T-helper 2 cell treated with Interferon-gamma antibody and Interleukin-4, amounts not matched to agents 100 ng/mL and 5 ng/mL, for 36 hours (primary cell): ENCODE measurements around the gene CD40LG. TPM values are rescaled to one million over a fixed set of nuclear protein-coding genes. Genes with fewer than 3 reads are reported as not detected.

Experiments used
- intact Hi-C: fragments of 100-400 bp; cut with micrococcal nuclease; formaldehyde crosslinking; loops from one replicate; pipeline ENCODE4 v1.15.1; 2023
- total RNA-seq: library from RNA; stranded (reverse); gene quantifications from 2 replicates; pipeline ENCODE4 v1.2.3, GENCODE V29; 2022

Gene CD40LG
- total RNA-seq, 1 donor from 2014 or later, result 157 TPM

DNA sequence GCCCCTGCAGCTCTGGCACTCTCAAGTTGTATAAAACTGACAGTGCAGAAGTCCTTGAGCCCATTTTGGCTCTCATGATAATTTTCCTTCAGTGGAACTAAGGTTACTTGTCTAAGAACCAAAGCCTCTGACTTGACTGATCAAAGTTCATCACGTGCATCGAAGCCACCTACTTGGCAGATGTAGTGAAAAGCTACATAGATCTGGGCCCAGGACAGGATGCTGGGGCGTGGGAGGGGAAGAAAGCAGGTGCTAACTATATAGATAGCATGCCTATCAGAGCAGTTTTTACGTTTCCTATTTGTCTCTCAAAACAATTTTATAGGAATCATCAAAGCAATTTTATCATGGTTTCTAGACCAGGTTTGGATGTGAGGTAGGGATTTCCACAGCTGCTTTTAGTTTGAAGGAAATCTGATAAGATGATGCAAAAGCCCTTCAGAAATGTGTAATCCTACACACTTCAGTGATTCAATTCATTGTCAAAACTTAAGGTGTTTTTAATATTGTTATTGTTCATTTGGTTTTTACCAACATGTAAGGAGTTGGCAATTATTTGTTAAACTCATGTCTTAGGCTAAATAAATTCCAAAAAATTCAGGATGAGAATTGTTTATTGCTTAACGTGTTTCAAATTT is 1.2 kb upstream of the CD40LG start:
- intact Hi-C loops, result loop anchor here (1.0 to 2.0 kb wide), 2 partner anchors 17 to 38 kb away; no protein-coding TSS in a partner anchor

DNA sequence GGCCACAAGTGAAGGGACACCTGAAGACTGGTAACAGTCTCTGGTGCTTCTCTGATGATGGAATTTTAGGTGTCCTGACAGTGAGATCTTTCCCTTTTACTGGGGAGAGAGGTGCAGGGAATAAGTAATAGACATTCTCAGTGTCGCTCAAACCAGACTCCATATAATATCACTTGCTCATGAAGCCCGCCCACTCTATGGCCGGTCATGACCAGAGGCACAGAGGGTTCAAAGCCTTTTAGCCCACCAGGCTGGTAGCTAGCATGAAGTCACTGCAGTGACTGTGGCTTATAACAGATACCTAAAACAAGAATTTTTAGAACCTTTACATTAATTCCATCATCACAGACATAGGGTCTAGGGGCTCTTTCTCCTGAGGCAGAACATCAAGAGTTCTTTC is 2.9 kb downstream of the CD40LG start:
- intact Hi-C loops, result no loop called here

DNA sequence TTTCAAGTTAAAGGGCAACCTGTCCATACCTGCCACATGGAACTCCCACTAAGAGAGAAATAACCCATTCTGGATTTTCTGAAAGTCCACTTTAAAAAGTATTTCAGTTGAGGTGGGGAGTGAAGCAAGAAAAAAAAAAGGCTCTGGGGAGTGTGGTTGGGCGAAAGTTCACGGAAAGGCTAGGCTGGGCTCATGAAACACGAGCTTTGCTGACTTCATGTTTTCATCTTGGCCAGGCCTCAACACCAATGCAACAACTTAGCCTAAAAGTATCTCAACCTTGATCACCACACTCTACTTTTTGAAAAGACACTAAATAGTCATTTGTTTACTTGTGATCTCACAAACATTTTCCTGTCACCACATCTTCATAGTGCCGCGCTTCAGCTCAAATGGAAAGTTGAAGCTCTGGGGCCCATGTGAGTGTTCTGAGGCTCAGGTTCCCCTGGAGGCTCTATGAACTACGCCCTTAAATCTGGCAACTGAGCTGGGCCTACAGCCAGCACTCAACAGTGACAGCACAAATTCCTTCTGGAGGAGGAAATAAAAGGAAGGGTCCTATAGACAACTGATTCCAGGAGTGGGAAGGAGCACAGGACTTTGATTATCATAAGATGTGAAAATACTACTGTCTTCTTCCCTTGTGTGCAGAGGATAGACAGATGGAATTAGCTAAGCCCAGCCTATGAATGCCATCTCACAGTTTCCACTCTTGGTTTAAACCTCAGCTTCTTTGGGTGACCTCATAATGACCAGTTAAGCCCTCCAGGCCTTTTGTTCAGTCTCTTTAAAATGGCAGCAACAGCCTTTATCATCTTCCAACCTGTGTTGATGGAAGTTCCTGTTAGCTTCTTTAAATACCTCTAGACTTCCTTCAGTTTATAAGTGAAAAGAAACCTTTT is 5.1 kb downstream of the CD40LG start:
- intact Hi-C loops, result loop anchor here (2.0 kb wide), 2 partner anchors 42 to 156 kb away; partner anchors contain the start of gene HTATSF1

DNA sequence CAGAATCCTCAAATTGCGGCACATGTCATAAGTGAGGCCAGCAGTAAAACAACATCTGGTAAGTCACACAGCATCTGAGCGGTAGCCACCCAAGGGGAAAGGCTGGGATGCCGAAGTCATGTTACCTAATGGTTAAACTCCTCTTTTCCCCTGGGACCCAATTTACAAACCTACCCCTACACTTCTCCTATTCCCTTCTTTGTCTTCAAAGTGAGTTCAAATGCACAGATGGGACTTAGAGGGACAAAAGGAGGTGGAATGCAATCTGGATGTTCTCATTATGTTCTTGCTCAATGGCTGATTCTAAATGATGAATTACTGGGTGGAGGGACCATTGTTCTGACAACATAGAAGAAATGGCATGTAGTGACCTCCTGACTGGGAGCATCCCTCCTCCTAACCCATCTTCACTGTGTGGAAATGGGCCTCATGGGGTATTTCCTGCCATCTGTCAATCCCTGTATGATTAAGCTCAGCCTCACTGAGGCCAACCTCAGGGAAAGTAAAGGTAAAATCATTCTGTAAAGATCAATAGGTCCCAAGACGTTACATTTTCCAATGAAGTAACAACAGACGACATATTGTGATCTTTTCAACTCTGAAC is 8.5 kb downstream of the CD40LG start:
- intact Hi-C loops, result loop anchor here (2.0 kb wide), 1 partner anchor 18 kb away; no protein-coding TSS in a partner anchor

DNA sequence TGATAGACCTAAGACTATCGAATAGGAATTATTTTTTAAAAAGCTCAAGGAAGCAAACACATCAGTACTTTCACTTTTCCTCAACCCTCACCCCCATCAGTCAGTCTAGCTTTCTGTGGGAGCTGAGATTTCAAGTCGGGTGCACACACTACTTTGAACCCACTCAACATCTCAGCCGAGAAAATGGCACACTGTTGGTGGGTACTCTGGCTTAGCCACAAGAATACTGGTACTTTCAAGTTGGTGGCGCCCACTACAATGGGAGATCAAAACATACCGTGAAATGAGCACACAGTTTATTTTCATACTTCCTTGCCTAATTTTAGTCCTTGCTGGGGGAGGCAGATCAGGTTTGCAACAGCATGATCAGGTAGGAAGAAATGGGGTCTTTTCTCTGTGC is 10.2 kb downstream of the CD40LG start:
- intact Hi-C loops, result no loop called here

DNA sequence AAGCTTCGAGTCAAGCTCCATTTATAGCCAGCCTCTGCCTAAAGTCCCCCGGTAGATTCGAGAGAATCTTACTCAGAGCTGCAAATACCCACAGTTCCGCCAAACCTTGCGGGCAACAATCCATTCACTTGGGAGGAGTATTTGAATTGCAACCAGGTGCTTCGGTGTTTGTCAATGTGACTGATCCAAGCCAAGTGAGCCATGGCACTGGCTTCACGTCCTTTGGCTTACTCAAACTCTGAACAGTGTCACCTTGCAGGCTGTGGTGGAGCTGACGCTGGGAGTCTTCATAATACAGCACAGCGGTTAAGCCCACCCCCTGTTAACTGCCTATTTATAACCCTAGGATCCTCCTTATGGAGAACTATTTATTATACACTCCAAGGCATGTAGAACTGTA is 11.2 kb downstream of the CD40LG start:
- intact Hi-C loops, result no loop called here

DNA sequence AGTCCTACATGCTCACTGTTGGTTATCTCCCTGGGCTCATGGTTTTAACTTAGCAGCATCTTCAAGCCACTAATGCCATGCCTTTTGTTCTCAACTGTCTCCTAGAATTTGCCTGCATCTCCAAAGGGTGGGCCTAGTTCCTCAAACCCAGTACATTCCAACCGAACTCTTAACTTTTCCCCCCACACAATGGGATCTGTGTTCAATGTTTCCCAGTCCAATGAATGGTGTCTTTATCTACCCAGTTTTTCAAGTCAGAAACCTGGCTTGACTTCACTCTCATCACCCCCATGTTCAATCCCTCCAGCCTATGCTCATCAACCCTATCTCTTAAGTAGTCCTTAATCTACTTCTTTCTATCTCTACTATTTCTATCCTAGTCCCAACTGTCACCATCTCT is 12.9 kb downstream of the CD40LG start:
- intact Hi-C loops, result no loop called here

DNA sequence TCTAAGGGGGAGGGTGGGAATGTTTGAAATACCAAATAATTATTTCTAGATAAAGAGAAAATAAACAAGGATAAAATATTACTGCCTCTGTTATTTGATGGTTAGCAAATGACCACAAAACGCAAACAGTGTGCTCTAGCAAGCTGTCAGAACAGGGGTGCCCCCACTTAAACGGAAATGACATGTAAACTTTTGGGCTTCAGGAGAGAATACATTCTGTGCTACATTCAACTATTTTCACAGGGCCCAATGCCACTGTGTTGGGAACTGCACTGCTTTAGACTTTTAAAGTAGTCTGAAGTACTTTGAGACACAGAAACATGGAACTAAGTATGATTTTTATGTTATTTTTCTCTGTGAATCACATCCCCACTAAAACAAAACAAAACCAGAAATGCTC is 14.1 kb downstream of the CD40LG start:
- intact Hi-C loops, result loop anchor here (2.0 kb wide), 1 partner anchor 13 kb away; the partner anchor contains the start of gene CD40LG

DNA sequence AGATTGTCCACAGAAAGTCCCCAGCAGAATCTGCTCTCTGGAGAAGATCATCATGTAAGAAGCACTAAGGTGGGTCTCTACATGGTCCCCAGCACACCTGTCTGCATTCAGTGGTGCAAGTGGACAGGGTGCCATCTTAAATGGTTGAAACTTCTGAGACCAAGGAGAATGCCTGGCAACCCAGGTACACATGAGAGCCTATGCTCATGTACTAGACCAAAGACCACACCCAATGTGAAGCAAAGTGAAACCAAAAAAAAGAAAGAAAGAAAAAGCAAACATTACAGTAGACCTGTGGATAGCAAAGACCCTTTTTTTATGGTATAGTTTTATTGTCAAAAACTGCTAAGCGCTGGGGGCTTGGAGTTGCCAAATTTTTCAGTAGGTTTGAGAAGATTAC is 15.0 kb downstream of the CD40LG start:
- intact Hi-C loops, result loop anchor here (2.0 kb wide), 1 partner anchor 14 kb away; the partner anchor contains the start of gene CD40LG

DNA sequence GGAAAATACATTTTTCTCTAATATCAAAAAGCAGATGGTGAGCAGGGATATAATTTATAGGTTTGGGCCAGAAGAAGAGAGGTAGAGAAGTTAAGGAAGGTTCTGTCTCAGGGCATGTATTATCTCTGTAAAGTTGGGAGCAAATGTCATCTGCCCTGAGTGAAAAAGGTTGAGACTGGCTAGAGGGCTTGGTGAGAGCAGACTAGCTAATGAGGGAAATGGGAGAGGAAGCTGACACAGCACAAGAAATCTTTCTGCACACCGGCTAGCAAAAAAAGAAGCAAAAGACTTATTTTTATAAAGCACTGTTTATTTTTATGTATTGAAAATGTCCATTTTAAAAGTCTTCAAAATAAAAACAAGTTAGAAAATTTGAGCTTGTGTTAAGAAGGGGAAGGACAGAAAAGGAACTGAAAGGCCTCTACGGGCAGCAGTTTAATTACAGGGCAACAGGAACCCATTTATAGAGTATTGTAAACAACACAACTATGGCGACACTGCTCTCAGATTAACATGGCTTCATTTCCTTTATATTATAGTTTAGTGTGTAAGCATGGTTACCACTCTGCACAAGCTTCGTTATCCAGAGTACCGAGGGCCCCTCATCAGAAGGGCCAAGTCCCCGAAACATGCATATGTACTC is 17.4 kb downstream of the CD40LG start:
- intact Hi-C loops, result no loop called here

DNA sequence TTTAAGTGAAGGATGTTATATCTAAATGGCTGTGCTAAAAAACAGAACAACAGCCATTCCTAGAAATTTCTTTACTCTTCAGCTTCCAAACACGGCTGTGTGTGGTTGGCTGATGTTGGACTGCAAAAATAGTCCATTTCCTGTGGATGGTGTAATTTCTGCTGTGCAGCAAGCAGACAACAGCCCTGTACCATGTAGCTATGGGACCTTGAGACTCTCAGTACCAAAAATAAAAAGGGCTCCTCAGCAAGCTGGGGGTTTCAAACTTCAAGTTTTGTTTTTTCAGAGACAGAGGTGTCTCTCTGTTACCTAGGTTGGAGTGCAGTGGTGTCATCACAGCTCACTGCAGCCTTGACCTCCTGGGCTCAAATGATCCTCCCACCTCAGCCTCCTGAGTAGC is 18.1 kb downstream of the CD40LG start:
- intact Hi-C loops, result no loop called here

DNA sequence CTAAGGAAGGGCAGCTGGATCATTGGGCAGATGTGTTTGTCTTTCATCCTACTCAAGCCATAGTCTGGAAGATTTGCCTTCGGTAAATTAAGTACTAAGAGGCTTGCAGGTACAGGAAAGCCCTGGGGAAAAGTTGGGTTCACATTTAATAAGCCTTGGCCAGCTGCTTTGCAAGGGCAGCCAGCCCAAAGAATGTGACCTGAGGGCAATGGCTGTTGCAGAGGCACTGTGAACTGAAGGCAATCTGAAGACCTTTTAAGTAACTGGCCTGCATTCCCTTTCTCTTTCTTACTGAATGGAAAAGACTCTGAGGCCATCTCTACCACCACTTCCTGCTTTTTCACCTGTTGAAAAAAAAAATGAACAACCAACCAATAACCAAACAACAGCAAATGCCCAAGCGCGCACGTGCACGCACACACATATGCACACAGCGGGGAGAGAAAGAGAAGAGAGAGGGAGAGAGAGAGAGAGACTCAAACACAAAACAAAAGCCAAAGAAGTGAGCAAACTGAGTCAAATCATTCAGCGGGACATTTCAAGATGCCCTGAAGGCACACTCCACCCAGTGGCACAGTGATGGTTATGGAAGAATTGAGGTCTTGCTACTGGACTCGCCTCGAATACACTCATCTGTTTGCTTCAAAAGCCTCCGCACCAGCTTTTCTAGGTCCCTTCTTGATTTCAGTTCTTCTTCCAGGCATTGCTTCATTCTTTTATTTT is 19.6 kb downstream of the CD40LG start:
- intact Hi-C loops, result no loop called here

DNA sequence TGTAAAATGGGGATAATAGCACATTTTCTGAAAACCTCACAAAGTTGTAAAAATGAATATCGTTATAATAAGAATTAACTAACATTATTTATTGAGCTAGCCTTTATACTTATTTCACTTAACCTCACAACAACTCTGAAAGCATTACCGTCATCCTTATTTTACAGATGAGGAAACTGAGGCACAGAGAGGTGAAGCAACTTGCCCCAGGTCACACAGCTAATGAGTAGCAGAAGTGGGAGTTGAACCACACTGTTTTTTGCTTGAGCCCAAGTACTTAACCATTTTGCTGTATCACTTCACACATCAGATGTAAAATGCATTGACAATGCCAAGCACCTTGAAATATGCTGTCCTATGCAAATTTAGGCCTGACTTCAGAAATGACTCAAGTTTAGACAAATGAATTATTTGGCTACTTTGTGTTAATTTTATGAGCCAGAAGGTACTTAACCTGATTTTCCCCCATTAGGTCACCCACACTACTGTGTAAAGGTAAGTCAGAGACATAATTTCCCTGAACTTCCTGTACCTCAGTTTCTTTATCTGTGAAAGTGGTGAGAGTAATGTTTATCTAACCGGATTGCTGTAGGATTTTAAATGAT is 23.1 kb downstream of the CD40LG start:
- intact Hi-C loops, result loop anchor here (5.0 kb wide), 1 partner anchor 44 kb away; no protein-coding TSS in a partner anchor

DNA sequence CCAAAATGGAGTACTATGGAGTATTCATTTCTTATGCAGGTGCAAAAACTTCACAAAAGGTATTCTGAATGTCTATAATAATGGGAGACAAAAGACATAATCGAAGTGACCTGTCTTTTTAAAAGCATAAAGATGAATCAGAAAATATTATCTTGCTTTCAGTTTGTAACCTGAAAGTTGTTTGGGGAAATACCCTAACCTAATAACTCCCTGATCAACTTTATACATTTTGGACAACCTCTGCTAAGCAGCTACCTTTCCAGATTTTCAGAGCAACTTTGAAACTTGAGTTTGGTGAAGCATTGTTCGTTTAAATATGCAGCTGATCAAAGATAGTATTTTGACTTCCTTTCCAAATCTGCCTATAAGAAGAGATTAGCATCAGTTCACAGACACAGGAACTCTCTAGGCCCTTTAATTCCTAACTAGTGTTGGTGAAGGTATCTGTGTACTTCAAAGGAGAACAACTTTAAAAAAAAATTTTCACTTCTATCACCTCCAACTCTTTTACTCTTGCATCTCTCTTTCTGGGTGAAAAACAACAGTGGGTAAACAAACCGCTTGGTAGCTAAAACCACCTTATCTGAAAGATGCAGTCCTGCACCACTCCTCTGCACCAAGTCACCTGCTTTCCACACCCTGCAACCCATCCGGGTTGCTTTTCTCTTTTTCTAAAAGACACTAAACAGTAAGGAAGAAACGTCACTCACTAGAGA is 26.5 kb downstream of the CD40LG start:
- intact Hi-C loops, result loop anchor here (2.0 to 5.0 kb wide), 3 partner anchors 16 to 47 kb away; no protein-coding TSS in a partner anchor

DNA sequence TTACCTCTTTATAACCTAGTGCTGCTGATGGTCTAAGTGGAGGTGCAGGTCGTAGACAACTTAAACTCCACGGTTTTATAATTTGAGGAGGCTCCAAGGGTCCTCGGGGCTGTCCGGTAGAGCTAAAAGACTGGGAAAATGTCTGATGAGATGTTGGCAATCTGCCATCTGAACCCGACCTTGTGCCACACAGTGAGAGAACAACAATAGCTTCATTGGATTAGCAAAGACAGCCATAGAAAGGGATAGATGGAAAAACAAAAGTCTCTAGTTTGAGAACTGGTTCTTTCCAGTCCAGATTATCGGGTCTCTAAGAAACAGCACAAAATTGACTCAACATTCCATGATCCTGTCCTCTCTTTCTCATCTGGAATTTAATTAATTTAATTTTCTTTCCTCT is 31.6 kb downstream of the CD40LG start:
- intact Hi-C loops, result no loop called here

DNA sequence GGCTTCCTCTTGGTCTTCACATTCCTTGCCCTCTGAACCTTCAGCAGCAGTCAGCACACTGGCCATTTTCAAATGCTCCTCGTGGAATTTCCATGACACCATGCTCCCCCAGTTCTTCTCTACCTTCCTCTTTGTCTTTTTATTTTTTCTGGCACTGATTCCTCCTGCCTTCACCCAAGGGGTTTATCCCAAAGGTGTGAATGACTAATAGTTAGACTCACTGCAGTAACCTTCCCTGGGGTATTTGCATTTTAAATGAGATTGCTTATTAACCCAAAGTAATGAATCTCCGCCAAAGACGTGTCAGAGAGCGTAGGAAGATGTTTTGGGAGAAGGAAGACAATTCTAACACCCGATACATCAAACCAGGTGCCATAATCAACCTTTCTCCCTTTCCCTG is 36.2 kb downstream of the CD40LG start:
- intact Hi-C loops, result no loop called here

DNA sequence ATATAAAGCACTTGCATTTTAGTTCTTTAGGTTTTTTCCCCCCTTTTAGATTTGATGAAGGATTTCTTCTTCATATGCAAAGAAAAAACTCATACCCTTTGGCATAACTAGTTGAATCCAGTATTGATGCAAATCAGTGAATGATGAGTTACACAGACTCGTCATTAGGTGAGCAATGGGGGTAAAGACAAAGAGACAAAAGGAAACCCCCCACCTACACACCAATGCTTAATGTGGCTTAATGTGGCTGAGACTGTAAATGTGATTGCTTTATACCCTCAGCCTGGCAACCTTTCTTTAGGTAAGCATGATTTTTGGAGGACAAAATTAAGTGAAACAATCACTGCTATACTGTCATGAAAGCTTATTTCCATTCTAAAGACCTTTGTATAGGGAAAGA is 39.5 kb downstream of the CD40LG start:
- intact Hi-C loops, result no loop called here

DNA sequence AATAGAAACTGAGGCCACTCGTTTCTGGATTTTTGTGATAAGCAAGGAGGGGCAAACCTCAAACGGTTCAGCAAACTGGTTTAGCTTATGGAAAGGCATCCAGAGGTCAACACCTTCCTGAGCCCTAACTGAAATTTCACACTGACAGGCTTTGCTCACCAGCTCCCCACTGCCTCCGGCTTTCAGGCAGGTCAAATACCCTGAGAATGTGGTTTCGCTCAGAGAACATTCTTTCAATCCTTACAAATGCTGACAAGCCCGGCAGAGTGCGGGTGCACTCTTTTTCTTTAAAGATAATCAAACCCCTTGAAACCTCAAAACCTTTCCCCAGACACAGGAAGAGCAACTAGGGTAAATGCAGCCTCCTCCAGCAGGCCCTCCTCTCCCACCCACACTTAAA is 41.5 kb downstream of the CD40LG start:
- intact Hi-C loops, result no loop called here

DNA sequence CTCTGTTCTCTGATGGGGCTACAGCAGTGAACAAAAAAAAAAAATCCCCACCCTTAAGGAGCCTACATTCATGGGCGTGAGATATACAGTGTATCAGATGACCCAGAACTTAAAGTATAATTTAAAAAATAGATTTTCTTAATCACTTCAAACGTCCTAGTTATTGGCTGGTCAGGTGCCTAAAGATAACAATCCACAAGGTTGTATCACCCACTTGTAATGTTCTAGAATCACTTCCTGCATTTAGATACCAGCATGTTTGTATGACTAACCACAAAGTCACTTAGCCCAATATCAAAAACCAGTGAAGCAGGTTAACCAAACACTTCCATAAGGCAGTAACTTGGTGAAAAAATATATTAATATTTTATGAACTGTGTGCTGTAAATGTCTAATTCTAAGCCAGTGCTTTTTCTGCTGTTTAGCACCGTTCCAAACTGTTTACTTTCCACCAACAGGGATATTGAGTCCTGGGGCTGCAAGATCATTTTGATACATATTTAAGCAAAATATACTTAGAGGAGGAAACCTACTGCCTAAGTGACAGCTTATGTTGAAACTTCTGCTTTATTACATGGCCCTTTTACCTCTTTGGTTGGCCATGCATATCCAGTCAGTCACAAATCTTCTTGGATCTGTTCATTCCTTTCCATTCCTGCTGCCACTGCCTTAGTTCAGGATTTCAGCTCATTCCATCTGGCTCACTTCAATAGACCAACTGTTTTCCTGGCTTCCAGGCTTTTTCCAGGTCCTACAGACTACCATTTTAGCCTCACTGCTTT is 43.3 kb downstream of the CD40LG start:
- intact Hi-C loops, result loop anchor here (2.0 kb wide), 1 partner anchor 16 kb away; no protein-coding TSS in a partner anchor
